OCI-LY3 (cell line): ENCODE measurements around the gene BSX.

Source experiments
- CTCF ChIP-seq: fragments of 200-600, 300-600 bp; sonication (generic); IDR thresholded peaks from 2 replicates; pipeline ENCODE4 v1.5.1; 2014; ENCODE audit warnings: antibody characterized with exemption, low read length, low read depth
- EZH2phosphoT487 ChIP-seq: fragments of 200-600 bp; shearing (Covaris generic); IDR thresholded peaks from 2 replicates; pipeline ENCODE4 v1.6.1; 2018; ENCODE audit warnings: antibody characterized with exemption, mixed run types, low read depth

- TF ChIP-seq CTCF, result no peak
- no peak for TF ChIP-seq EZH2phosphoT487
Observed at GRCh38 chr11:122998727-122999366, 17.2 kb upstream of the BSX start.
